Epithelial cell of proximal tubule (primary cell): Measurements from ENCODE around the gene NUP62. TPM values are rescaled to one million over a fixed set of nuclear protein-coding genes. Genes with fewer than 3 reads are reported as not detected.

Source experiments
- DNase-seq: peaks from one replicate; pipeline ENCODE4 v3.0.0-alpha.2; 2011; ENCODE audit warnings: low read depth
- H3K4me3 ChIP-seq: 2 replicates; pipeline ENCODE4 v1.5.1; 2011; ENCODE audit warnings: low read depth, mild to moderate bottlenecking, low read length
- CTCF ChIP-seq: conservative IDR thresholded peaks from 2 replicates; pipeline ENCODE4 v1.5.1; 2012; ENCODE audit warnings: low read depth, mild to moderate bottlenecking, low read length
- total RNA-seq: library from RNA; depleted of rRNA; stranded (reverse); fragments of >200 nt; gene quantifications from 2 replicates; pipeline ENCODE4 v1.2.3, GENCODE V29; 2015

The NUP62 gene
- total RNA-seq, 1 donor from 2014 or later: 83.7 TPM

- no peak overlapping the region for H3K4me3 ChIP-seq
- TF ChIP-seq CTCF: no peak
- no peak for DNase-seq
Measured at GRCh38 chr19:49884109-49884508, 45.2 kb downstream of the NUP62 start.

- no peak for TF ChIP-seq CTCF
- no peak overlapping the region for H3K4me3 ChIP-seq
- no peak for DNase-seq
Measured at GRCh38 chr19:49883094-49883493, 46.2 kb downstream of the NUP62 start.

- no peak overlapping the region for H3K4me3 ChIP-seq
- DNase-seq: no peak
- no peak for TF ChIP-seq CTCF
Measured at GRCh38 chr19:49882643-49883042, 46.7 kb downstream of the NUP62 start.

GRCh38 chr19:49881672-49882394, 47.5 kb downstream of the NUP62 start:
- TF ChIP-seq CTCF: no peak
- no peak for DNase-seq
- no peak overlapping the region for H3K4me3 ChIP-seq

GRCh38 chr19:49881186-49881585, 48.1 kb downstream of the NUP62 start:
- no peak overlapping the region for H3K4me3 ChIP-seq
- DNase-seq: no peak
- TF ChIP-seq CTCF: no peak

- no peak for DNase-seq
- H3K4me3 ChIP-seq: no peak overlapping the region
- TF ChIP-seq CTCF: no peak
Measured at GRCh38 chr19:49880162-49880869, 49.0 kb downstream of the NUP62 start.
